Stimulated activated CD8-positive, alpha-beta memory T cell treated with anti-CD3 and anti-CD28 coated beads, Interleukin-2, amount 100 ng/mL, for 1 hour (primary cell): Measurements from ENCODE around the gene TLR6.
A peak's percentile ranks its signal among the peaks of the same experiment; 100 is the strongest.

Source experiments
- DNase-seq, 2 donors: peaks; one replicate each; pipeline ENCODE4 v3.0.0-alpha.2; 2020; ENCODE audit warnings: low read depth in 2 of 2

TLR6 gene, protein sequence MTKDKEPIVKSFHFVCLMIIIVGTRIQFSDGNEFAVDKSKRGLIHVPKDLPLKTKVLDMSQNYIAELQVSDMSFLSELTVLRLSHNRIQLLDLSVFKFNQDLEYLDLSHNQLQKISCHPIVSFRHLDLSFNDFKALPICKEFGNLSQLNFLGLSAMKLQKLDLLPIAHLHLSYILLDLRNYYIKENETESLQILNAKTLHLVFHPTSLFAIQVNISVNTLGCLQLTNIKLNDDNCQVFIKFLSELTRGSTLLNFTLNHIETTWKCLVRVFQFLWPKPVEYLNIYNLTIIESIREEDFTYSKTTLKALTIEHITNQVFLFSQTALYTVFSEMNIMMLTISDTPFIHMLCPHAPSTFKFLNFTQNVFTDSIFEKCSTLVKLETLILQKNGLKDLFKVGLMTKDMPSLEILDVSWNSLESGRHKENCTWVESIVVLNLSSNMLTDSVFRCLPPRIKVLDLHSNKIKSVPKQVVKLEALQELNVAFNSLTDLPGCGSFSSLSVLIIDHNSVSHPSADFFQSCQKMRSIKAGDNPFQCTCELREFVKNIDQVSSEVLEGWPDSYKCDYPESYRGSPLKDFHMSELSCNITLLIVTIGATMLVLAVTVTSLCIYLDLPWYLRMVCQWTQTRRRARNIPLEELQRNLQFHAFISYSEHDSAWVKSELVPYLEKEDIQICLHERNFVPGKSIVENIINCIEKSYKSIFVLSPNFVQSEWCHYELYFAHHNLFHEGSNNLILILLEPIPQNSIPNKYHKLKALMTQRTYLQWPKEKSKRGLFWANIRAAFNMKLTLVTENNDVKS

DNA sequence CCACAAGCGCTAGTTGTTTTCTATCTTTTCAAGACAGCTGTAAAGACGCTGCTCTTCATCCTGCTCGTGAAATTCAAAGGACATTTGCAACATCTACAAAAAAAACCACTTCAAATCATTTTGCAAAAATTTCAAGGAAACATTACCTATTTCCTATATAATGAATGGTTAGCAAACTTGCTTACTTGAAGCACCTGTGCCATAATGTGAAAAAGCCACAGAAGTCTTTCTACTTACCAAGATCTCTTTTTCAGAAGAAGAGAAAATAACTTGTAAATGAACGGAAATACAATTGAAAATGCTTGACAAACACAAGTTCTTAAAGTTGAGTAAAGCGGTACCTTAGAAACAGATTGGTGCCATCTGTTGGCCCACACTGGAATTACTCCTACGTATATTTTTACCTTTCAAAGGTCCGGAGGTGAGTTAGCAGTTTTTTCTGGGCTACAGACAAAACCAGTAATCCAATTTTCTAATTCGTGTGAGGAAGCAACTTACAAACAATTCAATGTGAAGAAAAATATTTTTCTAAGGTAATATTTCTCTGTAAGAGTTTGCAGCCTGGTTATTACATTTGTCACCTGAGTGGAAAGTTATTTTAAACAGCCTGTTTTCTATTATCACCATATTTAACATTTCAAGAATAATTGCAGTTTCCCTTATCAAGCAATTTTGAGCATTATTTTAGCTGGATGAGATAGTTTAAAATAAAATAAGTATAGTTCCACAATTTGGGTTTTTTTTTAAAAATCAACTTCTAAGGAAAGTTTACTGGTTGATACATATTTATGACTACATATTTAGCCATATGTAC lies at the start of gene TLR6:
Gene TLR6, minus strand, starts transcription at position 294 of the 814 bp plus-strand sequence. CDS start 27,344 bp downstream, outside the sequence.
- DNase-seq = peak in 1 of 2 donors; percentile 38

DNA sequence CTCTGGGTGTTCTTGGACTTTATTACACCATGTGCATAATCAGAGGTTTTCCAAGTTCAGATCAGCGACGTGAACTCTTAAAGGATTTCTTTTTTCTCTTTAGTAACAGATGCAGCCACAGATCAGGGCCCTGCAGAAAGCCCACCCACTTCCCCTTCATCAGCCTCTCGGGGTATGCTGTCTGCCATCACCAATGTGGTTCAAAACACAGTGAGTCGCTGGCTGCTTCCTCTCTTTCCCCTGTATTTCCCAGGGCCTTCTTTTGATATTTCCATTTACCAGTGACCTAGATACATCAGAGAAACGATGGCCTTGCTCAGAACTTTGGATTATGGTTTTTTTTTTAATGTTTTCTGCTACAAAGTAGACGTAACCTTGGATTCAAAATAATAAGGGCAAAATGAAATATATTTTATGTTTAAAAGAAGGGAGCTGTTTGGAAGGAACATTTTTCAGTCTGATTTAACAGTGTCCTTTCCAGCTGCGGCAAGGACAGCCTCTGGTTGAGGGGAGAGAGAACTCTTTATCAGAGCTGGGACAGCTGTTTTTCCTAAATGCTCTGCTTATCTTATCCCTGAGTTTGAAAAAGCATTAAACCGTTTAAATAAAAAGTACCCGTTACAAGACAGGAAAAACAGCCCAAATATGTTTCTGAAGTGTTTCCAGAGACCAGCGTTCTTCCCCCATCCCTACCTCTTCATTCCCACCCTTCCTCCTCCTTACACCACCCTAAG lies 49.2 kb upstream of the TLR6 start:
- no peak for DNase-seq

DNA sequence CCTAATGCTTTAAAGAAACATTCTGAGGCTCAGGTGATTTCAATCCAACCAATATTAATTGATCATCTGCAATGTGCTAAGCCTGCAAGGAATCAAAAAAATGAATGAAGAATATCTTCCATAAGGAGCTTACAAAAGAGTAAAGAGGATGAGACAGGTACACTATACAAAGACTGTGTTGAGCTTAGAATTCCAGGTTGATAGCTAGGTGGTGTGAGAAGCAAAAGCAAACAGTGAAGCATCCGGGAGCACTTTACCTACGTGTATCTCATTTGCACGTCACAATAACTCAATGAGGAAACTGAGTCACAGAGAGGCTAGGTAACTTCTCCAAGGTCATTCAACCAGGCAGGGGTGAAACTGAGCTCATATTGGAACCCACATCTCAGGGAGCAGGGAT lies 48.1 kb upstream of the TLR6 start:
- no peak for DNase-seq

GRCh38 chr4:38904090-38904666 lies 47.6 kb upstream of the TLR6 start:
- DNase-seq = no peak

- no peak for DNase-seq
Observed at GRCh38 chr4:38902695-38903094, 46.1 kb upstream of the TLR6 start.

DNA sequence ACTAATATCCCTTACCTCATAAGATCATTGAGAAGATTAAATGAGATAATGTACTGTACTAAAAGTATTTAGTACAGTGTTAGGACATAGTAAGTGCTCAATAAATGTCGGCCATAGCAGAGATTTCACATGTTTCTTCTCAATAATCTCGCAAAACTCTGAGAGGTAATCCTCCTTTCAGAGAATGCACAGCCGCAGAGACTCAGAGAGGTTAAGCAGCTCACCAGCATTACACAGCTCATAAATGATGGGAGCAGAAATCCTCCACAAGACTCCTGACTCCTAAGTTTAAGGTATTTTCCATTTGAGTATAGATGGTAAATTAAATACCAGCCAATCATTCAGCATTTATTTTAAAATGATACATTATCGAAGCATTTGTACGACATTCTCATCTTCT lies 45.6 kb upstream of the TLR6 start:
- DNase-seq = no peak

- no peak for DNase-seq
Observed at GRCh38 chr4:38898245-38898644, 41.6 kb upstream of the TLR6 start.

GRCh38 chr4:38896940-38897339 lies 40.3 kb upstream of the TLR6 start:
- no peak for DNase-seq

DNA sequence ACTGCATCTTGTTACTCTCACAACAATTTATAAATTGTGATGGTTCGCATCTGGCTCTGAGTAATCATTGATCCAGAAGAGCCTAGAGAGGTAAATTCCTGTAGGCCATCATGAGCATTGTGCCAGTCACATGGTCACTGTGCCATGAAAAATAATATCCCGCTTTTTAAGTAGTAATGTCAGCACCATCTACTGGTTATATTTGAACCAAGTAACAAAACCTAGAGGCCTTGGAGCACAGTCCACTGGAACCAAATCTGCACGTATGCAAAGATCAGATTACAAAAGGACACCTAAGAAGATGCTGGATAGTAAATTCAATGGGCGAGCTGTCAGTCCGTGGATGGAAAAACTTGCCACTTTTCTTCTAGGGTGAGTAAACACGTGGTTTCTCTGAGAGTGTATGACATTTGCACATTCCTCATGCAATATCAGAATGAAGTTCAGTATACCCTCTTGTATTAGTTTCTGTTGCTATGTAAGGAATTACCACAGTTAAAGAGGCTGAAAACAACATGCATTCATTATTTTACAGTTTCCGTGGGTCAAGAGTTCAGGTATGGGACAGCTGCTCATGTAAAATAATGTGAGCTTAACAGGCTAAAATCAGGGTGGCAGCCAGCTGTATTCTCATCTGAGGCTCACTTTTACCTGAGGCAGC lies 37.8 kb upstream of the TLR6 start:
- no peak for DNase-seq

GRCh38 chr4:38891051-38891983 lies 34.7 kb upstream of the TLR6 start:
- no peak for DNase-seq

DNA sequence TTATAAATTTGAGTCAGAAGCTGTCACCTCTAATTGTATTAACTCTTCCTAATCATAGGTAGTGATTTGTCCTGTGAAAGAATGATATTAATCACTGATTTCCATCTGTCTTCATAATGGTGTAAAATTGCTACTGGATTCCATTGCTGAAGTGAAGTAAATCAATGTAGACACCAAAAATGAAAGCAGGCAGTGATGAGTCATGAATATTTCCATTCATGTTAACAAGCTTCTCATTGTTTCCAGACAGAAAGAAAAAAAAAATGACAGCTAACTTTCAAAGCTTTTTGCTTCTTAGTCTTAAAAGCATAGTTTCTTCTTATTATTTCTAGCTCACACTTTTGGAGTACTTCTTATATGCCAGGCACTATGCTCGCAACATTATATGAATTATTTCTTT lies 32.5 kb upstream of the TLR6 start:
- DNase-seq = no peak

GRCh38 chr4:38884254-38884653 lies 27.6 kb upstream of the TLR6 start:
- no peak for DNase-seq

DNA sequence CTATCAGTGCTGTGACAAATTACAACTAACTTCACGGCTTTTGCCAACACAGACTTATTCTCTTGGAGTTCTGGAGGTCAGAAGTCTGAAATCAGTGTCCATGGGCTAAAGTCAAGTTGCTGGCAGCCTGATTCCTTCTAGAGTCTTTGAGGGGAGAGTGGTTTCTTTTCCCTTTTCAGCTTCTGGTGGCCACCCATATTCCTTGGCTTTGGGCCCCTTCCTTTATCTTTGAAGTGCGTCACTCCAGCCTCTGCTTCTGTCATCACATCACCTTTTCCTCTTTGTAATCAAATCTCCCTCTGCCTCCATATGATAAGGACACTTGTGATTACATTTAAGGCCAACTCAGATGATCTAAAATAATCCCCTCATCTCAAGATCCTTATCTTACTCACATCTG lies 20.0 kb upstream of the TLR6 start:
- no peak for DNase-seq

- DNase-seq = no peak
Observed at GRCh38 chr4:38873290-38873944, 16.8 kb upstream of the TLR6 start.

DNA sequence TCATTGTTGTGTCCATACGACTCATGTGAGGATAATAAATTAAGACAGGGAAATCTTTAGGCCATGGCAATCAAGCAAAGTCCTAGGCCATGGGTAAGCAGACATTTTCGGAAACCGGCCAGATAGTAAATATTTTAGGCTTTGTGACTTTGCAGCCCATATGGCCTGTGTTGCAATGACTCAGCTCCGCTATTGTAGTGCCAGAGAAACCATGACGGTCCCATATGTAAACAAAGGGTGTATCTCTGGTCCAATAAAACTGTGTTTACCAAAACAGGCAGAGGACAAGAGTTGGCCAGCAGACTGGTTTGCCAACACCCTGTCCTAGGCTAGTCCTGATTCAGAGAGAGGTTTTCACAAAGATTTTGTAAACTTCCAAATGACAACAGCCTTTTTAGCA lies 16.0 kb upstream of the TLR6 start:
- no peak for DNase-seq

DNA sequence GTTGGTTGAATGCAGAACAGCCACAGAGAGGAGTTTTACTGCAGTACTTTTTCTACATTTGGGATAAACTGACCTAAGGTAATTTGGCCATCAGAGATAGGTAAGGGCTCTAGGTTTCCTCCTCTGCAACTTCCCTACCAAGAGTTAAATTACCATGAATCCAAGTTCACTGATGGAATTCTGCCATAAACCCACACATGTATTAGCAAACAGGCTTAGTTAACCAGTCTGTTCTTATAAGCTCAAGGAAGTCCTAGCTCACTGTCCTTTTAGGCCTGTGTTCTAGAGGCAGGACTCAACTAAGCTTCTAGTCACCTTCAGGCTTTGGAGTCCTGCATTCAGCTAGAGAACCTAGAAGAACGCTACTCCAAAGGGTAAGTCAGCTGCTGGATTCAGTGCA lies 15.0 kb upstream of the TLR6 start:
- no peak for DNase-seq

DNA sequence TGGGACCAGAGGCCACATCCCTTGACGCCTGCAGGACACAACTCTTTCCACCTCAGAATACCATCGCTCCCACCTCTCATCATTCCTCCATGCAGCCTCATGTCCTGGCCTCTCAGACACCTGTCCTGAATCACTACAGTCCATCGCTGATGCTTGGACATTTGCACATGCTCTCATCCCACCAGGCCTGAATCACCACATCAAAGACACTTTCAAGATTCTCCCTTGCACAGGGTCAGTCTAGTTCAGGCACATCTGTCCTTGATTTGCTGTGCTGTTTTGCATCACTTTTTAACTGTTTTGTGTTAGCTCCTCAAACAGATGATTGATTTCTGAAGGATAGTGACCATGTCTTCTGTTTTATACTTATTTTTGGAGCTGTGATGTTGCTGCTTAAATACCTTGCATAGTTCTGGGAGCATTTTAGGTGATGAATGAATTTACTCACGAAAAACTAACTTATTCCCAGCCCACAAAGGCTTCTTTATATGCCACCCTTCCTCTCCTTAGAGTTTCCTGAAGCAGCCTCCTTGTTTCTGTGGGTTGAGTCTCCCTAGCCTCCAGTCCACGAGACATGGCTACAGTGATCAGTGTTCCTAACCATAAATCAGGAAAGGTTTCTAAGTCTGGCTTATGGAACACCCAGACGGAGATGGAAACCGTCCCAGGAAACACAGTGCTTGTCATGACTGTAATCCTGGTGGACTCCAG lies 13.6 kb upstream of the TLR6 start:
- no peak for DNase-seq

DNA sequence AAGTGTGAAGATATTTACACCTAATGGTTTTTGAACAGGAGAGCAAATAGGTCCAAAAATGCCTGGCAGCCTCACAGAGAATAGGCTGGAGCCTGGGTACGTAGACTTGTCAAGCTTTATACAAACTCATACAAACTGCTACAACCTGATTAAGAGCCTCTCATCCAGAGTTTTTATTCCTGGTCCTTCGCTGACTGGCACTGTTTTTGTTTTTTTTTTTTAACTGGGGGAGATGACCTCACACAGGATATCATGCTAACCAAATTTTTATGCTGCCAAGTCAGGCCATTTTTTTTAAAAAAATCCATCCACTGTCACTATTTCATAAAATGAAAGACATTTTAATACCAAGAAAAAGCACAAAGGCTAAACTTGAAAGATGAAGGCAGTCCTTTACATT lies 12.9 kb upstream of the TLR6 start:
- no peak for DNase-seq
